GM23338 (cell line): ENCODE data around the gene SGPP1.

Experiments
- ZNF331 ChIP-seq: fragments of 250-450 bp; sonication (Bioruptor Pico); IDR thresholded peaks from 2 replicates; pipeline ENCODE4 v1.5.0; 2020; ENCODE audit warnings: low read depth, mild to moderate bottlenecking, moderate library complexity
- TF ChIP-seq, protein P1 (sequence below), 2 experiments: fragments of 200-600 bp in 1 of 2; sonication (generic) in 1 of 2; conservative IDR thresholded peaks; 2 replicates each; pipeline versions ENCODE4 v1.5.1 to v1.6.1; 2016 to 2017; ENCODE audit warnings: antibody characterized with exemption in 2 of 2, low read depth in 2 of 2, mild to moderate bottlenecking in 2 of 2, moderate library complexity in 1 of 2

- TF ChIP-seq, protein P1, sequence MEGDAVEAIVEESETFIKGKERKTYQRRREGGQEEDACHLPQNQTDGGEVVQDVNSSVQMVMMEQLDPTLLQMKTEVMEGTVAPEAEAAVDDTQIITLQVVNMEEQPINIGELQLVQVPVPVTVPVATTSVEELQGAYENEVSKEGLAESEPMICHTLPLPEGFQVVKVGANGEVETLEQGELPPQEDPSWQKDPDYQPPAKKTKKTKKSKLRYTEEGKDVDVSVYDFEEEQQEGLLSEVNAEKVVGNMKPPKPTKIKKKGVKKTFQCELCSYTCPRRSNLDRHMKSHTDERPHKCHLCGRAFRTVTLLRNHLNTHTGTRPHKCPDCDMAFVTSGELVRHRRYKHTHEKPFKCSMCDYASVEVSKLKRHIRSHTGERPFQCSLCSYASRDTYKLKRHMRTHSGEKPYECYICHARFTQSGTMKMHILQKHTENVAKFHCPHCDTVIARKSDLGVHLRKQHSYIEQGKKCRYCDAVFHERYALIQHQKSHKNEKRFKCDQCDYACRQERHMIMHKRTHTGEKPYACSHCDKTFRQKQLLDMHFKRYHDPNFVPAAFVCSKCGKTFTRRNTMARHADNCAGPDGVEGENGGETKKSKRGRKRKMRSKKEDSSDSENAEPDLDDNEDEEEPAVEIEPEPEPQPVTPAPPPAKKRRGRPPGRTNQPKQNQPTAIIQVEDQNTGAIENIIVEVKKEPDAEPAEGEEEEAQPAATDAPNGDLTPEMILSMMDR (conservative IDR thresholded peaks at IDR 0.05; ENCODE audit: low read depth in 2 of 2) = no peak
- no peak for TF ChIP-seq ZNF331 (CRISPR knock-in tag)
Observed at GRCh38 chr14:63686926-63687325, 40.9 kb downstream of the SGPP1 start.
